Effector memory CD8-positive, alpha-beta T cell (primary cell): Measurements from ENCODE around the gene ECEL1.

Source experiments
- ATAC-seq: fragments of 150-1000 bp; cut with Tn5 transposase; replicated peaks from 2 replicates; pipeline ENCODE4 v1.10.0; 2021; ENCODE audit warnings: mild to moderate bottlenecking, moderate library complexity
- DNase-seq, 3 experiments: peaks; one replicate each; pipeline ENCODE4 v3.0.0; 2021
- H3K27ac Mint-ChIP-seq, 2 donors: one replicate each; pipeline ENCODE4 v1.8.0; 2022; ENCODE audit warnings: mild to moderate bottlenecking in 2 of 2, mixed read lengths in 2 of 2, moderate library complexity in 2 of 2
- H3K27me3 Mint-ChIP-seq, 2 donors: one replicate each; pipeline ENCODE4 v1.8.0; 2022; ENCODE audit warnings: mixed read lengths in 2 of 2
- H3K36me3 Mint-ChIP-seq: one replicate; pipeline ENCODE4 v1.8.0; 2022; ENCODE audit warnings: mild to moderate bottlenecking, moderate library complexity, mixed read lengths; ENCODE audit not compliant: insufficient read depth
- H3K4me1 Mint-ChIP-seq, 2 donors: one replicate each; pipeline ENCODE4 v1.8.0; 2022; ENCODE audit warnings: low read depth in 2 of 2, mixed read lengths in 2 of 2
- H3K4me3 Mint-ChIP-seq, 2 donors: one replicate each; pipeline ENCODE4 v1.8.0; 2022; ENCODE audit warnings: mild to moderate bottlenecking in 2 of 2, mixed read lengths in 2 of 2, moderate library complexity in 2 of 2
- H3K9me3 Mint-ChIP-seq, 2 donors: one replicate each; pipeline ENCODE4 v1.8.0; 2022; ENCODE audit warnings: mixed read lengths in 2 of 2

Gene ECEL1

DNA sequence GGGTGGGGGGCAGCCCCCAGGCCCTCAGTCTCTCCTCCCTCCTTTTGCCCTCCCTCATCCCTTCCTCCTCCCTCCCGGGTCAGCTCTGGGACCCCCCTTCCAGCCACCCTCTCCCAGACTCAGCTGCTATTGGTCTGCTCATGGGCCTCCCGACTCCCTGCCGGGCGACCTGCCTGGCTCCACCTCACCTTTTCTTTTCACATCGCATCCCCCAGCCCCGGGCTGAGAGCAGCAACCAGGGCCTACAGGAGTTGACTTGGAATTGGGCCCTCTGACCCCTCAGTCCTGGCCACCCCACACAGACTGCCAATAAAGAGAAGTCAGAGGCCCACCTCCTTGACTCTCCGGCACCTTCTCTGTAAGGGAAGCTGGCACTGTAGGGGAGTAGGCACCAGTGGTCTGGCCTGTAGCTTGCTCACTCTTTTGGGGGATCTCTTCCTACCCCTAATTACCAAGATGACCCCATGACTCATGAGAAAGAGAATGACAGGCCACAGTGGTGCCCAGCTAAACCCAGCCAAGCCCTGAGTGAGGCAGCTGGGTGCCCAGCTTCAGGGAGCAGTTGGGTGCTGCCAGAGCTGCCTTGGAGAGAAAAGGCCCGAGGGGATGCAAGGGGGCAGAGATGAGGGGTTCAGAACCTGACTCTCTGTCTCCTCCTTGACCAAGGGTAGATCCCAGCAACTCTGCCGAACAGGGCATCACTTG, 2.0 kb upstream of the ECEL1 start:
- no peak for ATAC-seq
- H3K27ac Mint-ChIP-seq: no peak overlapping the region
- peaks cover 54 to 76% of the 10 kb centered on the region in 2 donors for H3K27me3 Mint-ChIP-seq
- peaks cover 5 to 8% of the 10 kb centered on the region in 2 donors for H3K4me1 Mint-ChIP-seq
- H3K9me3 Mint-ChIP-seq: no peaks in the 10 kb centered on the region
- no peak overlapping the region for H3K4me3 Mint-ChIP-seq
- no peak for DNase-seq
- no peaks in the 10 kb centered on the region for H3K36me3 Mint-ChIP-seq

DNA sequence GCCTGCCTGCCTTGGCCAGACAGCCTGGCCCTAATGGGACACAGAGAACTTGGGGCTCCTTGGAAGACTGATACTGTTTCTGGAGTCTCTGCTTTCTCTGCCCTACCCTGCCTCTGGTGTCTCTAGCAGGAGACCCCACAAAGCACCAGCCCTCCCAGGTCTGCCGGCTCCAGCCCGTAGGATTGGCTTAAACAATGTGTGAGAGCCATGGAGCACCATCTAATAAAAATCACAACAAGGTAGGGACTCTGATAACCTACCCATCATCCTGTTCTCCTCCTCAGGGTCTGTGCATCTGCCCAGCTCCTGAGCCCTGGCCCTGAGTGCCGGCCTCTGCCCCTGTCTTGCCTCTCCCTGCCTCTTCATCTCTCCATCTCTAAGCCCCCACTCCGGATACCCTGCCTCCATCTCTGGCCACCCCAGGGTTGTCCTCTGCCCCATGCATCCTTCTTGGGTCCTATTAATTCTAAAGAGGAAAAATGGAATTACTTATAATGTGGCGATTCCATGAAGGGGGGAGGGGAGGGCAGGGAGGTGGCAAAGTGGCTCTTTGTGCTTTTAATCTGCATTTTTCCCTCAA, 1.2 kb upstream of the ECEL1 start:
- Mint-ChIP-seq H3K4me1 (peaks cover 5 to 8% of the 10 kb centered on the region in 2 donors), H3K4me3 (peak overlapping the region; percentile 40 to 62), H3K36me3 (no peaks in the 10 kb centered on the region), H3K27me3 (peaks cover 59 to 80% of the 10 kb centered on the region in 2 donors), H3K9me3 (no peaks in the 10 kb centered on the region), H3K27ac (peak overlapping the region in 1 of 2 donors; percentile 24)
- DNase-seq (no peak), ATAC-seq (no peak)

DNA sequence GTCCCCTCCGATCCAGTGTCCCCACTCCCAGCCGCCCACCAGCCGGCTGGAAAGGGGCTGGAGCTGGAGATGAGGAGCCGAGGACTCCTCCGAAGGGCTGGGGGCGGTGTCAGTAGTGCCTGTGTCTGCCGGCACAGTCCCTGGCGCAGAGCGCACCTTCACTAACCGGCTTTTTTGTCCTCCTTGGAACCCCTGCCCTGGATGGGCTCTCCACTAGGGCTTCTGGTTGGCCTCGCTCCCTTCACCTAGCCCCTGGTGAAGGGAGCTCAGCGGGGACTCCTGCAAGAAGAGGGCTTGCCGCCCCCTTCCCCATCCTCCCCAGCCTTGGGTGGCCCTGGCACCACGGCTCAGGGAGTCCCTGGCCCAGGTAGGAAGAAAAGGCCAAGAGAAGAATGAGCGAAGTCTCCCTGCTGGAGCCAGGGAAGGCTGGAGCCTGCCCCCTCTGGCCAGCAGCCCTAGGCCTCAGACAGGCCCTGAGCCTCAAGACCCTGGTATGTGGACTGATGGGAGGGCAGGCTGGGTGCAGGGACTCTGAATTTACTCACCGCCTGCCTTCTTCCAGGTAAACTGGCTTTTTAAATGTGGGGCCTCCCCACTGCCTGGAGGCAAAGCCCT, 570 bp upstream of the ECEL1 start:
- DNase-seq: no peak
- Mint-ChIP-seq H3K9me3 (no peaks in the 10 kb centered on the region), H3K27ac (no peak overlapping the region), H3K4me1 (peaks cover 5 to 8% of the 10 kb centered on the region in 2 donors), H3K36me3 (no peaks in the 10 kb centered on the region), H3K4me3 (peak overlapping the region; percentile 40 to 62), H3K27me3 (peaks cover 59 to 80% of the 10 kb centered on the region in 2 donors)
- no peak for ATAC-seq

DNA sequence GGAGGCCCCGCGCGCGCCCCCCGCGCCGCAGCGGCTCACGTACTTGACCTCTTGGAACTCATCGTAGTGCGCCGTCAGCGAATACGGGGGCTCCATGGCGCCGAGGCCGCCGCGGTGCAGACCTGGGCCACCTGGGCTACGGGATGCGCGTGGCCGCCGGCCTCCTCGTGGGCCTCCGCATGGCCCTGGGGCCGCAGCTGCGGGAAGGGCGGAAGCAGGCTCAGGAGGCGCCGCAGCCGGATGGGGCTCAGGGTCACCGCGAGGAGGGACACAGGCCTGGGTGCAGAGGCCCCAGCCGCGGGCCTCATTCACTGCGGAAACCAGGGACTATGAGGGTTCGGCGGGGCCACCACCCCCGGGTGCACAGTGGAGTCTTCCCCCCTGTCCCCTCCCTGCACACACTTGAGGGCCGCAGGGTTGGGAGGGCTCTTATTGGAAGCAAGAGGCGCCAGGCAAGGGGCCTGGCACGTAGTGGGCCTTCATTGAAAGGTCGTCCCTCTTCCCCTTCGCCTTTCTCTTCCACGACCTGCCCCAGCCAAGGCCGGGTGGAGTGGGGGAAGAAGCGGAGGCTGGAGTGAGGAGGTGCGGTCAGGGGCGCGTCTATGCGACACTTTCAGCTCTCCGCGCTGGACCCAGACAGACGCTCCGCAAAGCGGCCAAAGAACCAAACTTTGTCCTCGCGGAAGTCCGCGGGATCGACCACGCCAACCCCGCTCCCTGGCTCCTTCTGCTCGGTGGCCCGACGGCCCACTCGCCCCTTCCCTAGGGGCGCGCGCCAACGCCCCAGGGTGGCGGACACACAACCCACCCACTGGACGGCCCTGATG, 863 bp downstream of the ECEL1 start:
- DNase-seq (no peak), ATAC-seq (no peak)
- Mint-ChIP-seq H3K4me1 (peaks cover 5 to 8% of the 10 kb centered on the region in 2 donors), H3K27me3 (peaks cover 48 to 80% of the 10 kb centered on the region in 2 donors), H3K27ac (no peak overlapping the region), H3K4me3 (peak overlapping the region; percentile 8 to 23), H3K36me3 (no peaks in the 10 kb centered on the region), H3K9me3 (no peaks in the 10 kb centered on the region)

DNA sequence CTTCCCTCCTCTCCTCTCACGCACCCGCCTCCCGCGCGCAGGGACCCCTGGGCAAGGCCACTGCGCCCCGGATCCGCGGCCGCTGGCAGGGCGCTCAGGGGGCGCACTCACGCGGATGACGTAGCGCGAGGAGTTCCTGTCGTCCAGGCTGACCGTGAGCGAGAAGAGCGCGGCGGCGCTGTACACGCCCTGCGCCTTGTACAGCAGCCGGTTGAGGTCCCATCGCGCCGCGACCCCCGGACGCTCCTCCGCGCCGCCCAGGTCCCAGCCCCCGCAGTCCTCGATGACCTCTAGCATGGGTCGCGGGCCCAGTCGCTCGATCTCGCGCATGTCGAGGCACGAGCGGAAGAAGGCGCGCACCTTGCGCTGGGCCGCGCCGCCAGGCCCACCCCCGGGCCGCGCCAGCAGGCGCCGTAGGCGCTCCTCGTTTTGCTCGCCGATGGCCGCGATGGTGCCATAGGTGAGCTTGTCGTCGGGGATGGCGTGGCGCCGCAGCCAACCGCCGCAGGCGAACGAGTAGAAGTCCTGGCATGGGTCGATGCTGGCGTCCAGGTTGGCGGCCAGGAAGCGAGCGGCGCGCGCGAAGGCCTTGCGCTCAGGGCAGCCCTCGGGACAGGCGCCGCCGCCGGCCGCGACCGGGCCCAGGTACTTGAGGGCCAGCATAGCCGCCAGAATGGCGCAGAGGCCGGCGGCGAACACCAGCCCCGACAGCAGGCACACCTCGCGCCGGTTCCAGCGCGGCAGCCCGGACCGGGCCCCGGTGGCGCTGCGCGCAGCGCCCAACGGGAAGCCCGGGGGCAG, 1.7 kb downstream of the ECEL1 start:
- peaks cover 40 to 80% of the 10 kb centered on the region in 2 donors for H3K27me3 Mint-ChIP-seq
- H3K9me3 Mint-ChIP-seq: no peaks in the 10 kb centered on the region
- ATAC-seq (no peak), DNase-seq (no peak)
- H3K4me1 Mint-ChIP-seq: peaks cover 5 to 11% of the 10 kb centered on the region in 2 donors
- no peak overlapping the region for H3K27ac Mint-ChIP-seq
- H3K4me3 Mint-ChIP-seq: peak overlapping the region in 1 of 2 donors; percentile 31
- H3K36me3 Mint-ChIP-seq: no peaks in the 10 kb centered on the region

DNA sequence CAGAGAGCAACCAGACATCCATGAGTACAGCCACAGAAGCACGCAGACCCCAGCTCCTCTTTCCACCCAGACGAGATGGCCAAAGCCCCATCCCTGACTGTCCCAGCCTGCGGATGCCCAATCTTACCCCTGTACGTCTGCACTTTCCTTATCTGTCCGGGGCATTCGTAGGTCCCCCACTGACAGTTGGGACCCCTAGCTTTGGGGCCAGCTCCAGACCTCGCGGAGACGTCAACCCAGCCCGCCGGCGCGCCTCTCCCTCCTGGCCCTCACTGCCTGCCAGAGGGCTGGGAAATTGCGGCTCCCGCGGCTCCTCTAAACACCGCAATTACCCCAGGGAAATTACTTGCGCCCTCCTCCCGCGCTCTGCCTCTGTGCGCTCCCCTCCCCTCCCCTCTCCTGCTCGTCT, 2.3 kb downstream of the ECEL1 start:
- Mint-ChIP-seq H3K4me1 (peaks cover 5 to 11% of the 10 kb centered on the region in 2 donors), H3K9me3 (no peaks in the 10 kb centered on the region), H3K4me3 (peak overlapping the region; percentile 31 to 42), H3K27ac (no peak overlapping the region), H3K36me3 (no peaks in the 10 kb centered on the region), H3K27me3 (peaks cover 35 to 79% of the 10 kb centered on the region in 2 donors)
- DNase-seq (no peak), ATAC-seq (no peak)

DNA sequence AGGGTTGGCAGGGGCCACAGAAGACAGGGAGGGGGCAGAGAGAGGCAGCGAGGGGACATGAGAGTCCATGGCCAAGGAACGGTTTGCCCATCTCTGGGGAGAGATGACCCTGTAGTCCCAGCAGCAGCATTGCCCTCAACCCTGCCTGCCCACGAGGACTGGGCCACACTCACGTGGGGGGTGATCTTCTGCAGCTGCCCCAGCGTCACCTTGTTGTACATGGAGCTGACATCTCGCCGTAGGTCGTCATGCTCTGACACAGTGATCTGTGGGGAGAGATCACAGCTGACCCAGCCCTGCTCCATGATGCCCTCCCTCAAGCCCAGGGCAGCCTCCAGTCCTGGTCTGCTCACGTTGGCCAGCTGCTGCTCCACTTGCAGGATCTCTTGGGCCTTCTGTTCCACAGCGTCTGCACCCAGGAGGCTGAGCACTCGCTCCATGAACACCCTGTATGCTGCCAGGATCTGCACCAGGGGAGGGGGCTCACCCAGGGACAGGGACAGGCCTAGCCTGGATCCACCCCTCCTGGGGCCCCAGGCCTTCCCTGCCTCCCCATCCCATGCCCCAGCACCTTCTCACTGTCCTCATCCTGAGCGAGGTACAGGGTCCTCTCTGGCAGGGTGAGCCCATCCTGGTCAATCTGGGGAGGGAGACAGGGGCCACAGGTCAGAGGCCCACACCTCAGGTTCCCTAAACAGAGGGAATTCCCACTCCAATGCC, 2.8 kb downstream of the ECEL1 start:
- Mint-ChIP-seq H3K4me1 (peaks cover 5 to 11% of the 10 kb centered on the region in 2 donors), H3K9me3 (no peaks in the 10 kb centered on the region), H3K27ac (no peak overlapping the region), H3K36me3 (no peaks in the 10 kb centered on the region), H3K27me3 (peaks cover 29 to 74% of the 10 kb centered on the region in 2 donors), H3K4me3 (peak overlapping the region; percentile 31 to 42)
- ATAC-seq: no peak
- no peak for DNase-seq

DNA sequence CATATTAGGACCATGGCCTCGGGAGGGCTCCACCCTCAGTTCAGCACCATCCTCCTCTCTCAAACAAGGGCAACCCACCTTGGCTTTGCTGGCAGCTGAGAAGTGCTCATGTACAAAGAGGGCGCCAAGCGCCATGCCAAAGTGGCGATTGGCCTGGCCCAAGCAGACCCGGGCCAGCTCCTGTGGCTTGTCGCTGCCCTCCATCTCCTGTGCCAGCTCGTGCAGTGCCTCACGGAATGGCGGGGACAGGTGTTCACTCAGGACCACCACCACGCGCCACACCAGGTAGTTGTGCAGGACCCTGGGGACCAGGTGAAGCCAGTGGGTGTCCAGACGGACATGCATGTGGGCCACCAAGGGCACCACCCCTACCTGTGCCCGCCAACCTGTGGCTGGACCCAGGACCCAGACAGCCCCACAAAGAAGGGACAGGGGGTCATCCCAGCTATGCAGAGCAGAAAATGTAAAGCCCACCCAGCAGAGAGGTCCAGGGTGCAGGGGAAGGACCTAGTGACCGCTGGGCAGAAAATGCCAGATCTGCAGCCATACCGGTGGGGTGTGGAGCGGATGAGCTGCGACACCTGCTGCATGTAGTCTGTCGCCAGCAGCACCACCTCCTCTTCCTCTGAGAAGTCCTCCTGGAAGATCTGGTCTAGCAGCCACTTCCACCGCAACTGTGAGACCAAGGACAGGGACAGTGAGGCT, 3.6 kb downstream of the ECEL1 start:
- Mint-ChIP-seq H3K36me3 (no peaks in the 10 kb centered on the region), H3K27me3 (peaks cover 22 to 74% of the 10 kb centered on the region in 2 donors), H3K4me1 (peaks cover 5 to 11% of the 10 kb centered on the region in 2 donors), H3K4me3 (no peak overlapping the region), H3K9me3 (no peaks in the 10 kb centered on the region), H3K27ac (no peak overlapping the region)
- no peak for ATAC-seq
- no peak for DNase-seq

DNA sequence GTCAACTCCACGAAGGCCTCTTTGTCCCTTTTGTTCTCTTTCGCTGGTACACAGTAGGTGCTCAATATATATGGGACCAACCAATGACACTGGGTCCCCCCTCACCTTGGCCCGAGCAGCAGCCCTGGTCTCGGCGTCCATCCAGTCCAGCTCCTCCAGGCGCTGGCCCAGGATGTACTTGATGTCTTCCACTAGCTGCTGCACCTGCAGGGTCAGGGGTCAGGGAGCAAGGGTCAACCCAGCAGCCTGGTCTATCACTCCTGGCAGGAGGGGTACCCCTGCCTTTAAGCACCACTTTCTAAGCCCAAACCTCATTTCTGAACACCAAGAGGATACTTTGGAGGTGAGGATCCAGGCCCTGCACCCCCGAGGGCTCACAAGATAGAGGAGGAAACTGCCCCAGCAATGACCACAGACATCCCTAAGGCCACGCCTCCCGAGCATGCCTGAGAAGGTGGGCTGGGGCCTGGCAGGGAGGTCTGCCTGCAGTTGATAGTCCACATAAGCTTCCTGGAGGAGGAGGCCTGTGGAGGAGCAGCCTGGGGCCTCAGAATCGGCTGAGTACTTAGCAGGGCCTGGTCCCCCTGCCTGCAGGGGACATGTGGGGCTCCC, 4.2 kb downstream of the ECEL1 start:
- no peak overlapping the region for H3K27ac Mint-ChIP-seq
- H3K36me3 Mint-ChIP-seq: no peaks in the 10 kb centered on the region
- H3K4me1 Mint-ChIP-seq: peaks cover 5 to 8% of the 10 kb centered on the region in 2 donors
- H3K27me3 Mint-ChIP-seq: peaks cover 16 to 71% of the 10 kb centered on the region in 2 donors
- DNase-seq (no peak), ATAC-seq (no peak)
- no peak overlapping the region for H3K4me3 Mint-ChIP-seq
- no peaks in the 10 kb centered on the region for H3K9me3 Mint-ChIP-seq

DNA sequence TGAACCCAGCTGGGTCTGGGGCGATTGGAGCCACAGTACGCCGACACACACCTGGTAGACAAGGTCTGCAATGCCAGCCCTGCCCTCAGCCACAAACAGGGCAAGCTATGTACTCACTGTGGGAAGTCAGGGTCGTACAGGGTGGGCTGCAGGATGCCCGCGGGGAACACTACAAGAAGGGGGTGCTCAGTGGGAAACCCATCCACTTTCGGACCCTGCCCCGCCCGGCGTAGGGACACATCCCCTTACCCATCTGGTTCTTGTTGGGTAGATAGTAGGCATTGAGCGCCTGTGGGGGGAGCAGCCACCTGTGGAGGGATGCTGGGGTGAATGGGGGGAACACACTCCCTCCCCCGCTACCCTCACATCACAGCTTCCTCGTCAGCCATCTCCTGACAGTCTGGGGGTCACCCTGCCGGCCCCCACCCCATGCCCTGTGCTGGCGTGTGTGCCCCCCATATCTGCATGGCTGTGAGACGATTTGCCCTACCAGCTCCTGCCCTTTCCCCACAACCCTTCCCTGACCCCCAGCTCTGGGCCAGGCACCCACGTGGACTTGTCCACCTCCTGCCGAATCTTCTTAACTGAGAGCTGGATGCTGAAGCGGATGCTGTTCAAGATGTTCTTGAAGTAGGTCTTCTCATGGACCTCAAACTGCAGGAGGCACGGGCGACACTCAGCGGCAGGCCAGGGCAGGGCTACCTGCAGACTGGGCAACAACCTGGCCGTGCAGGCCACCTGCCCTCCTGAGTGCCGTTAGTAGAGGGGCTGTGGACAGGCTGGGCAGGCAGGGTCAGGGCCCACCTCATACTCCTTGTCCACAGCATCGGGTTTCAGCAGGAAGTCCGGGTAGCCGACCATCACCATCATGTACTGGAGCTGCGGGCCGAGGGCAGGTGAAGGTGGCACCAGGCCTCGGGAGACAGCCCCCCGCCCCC, 5.1 kb downstream of the ECEL1 start:
- no peaks in the 10 kb centered on the region for H3K9me3 Mint-ChIP-seq
- peaks cover 5 to 8% of the 10 kb centered on the region in 2 donors for H3K4me1 Mint-ChIP-seq
- DNase-seq: no peak
- ATAC-seq: no peak
- no peaks in the 10 kb centered on the region for H3K36me3 Mint-ChIP-seq
- no peak overlapping the region for H3K27ac Mint-ChIP-seq
- no peak overlapping the region for H3K4me3 Mint-ChIP-seq
- H3K27me3 Mint-ChIP-seq: peaks cover 15 to 67% of the 10 kb centered on the region in 2 donors
